Right kidney (tissue), 1 donor: ENCODE results near the gene RAPGEF6.
"Not testable (repeated sequence)": the region's sequence is repeated elsewhere in the genome, so short reads cannot be mapped to it uniquely, and the experiment has no call there.

Experiments
- DNase-seq: peaks from one replicate; pipeline ENCODE4 v3.0.0-alpha.2; 2016

The RAPGEF6 gene

DNA sequence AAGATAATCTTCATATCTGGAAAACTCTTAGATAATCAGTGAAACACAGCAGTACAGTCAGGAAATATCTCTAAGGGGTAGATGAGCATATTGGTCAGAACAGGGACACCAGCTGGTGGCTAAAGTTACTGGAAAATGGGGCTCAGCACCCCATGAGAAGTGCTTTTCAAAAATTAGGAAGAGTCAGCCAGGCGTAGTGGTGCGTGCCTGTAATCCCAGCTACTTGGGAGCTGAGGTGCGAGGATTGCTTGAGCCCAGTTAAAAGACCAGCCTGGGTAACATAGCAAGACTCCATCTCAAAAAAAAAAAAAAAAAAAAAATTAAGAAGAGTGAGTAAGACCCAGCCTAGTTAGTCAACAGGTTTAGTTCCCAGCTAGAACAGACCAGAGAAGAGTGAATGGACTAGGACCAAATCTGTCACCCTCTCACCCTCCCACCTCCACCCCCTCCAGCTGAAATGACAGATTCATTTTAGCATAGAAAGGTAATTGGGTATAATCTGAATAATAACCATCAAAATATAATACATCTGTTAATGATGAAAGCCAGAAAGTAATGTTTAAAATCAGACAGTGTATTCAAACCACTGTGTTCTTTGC is 250.3 kb downstream of the RAPGEF6 start:
- no peak for DNase-seq

DNA sequence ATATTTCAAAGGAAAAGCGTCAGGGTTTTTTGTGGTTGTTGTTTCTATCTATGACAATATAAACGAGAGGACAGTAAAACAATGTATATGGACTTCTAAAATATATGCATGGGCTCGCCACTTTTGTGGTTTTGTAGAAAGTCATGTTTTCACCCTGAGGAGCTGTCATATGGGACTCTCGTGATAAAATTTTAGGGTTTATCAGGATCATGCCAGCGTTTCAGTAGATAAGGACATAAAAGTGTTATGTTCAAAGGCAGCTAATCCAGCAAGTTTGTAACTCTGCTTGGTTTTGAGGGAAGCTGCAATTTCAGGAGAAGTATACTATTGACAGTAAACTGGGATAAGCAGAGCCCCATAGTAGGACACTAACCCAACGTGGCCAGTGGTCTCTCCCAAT is 250.9 kb downstream of the RAPGEF6 start:
- DNase-seq = no peak

DNA sequence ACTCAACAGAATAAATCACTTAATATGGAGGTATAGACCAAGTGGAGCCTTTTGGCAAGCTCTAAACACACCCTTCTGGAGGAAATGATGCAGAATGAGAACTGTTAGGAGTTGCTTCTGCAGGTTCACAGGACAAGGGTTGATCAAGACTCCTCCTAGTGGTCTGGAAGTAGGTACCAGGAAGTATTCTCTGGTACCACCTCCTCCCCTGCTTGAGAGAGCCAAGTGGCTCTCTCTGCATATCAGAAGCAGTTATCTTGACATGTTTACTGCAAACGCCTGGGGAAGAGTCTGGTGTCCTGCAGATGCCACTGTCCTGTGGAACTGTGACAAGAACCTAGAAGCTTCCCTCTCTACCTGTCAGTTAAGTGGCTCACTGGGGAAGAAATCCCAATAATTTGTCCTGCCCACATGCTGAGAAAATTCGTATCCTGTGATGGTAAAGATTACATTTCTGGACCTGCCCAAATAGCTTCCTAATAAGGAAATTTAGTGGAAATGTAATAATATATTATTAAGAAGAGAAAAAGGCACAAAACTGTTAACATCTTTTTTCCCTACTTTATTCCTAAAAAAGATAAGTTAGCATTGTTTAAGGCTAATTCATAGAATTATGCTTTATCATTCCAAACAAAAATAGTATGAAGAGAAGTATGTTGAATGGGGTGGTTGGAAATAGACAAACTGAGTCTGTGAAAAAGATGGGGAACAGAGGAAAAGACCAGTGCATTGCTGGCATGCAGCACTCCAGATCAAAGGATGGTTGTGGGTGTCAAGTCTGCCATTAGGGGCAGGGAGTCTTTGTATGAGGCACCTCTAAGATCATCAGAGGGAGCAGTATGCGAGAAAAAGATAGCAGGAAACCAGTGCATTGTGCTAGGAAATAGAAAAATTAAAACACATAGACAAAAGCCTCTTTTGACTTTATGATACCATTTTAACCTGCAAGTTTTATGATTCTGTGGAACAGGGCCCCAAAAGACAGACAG is 252.3 kb downstream of the RAPGEF6 start:
- no peak for DNase-seq

DNA sequence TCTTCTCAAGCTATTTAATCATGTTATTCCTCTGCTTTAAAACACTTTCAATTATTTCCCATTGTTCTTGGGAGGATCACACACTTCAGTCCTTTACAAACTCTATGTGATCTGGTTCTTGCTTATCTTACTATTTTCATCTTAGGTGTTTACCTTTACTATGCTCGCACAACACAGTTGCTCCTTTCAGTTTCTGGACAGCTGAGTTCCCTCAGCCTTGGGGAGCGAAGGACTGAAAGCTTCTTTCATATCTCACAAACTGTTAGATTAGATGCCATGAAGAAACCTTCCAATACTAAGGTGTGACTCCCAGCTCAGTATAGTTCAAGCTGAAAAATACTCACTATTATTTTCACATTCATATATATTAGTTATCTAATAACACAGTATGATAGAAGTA is 253.3 kb downstream of the RAPGEF6 start:
- DNase-seq = no peak

DNA sequence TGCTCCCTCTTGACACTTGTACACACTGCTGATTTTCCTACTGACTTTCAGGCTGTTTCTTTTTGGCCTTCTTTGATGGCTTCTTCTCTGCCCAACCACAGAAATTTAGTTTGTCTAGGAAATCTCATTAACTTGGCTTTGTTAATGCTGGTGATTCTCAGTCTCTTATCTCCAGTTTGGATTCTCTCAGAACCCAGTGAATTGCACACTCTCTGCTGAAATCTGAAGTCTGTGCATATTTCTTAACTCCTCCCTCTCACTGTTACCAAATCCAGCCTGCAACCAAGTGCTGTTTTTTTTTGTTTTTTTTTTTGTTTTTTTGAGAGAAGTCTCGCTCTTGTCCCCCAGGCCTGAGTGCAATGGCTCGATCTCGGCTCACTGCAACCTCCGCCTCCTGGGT is 254.0 kb downstream of the RAPGEF6 start:
- no peak for DNase-seq

DNA sequence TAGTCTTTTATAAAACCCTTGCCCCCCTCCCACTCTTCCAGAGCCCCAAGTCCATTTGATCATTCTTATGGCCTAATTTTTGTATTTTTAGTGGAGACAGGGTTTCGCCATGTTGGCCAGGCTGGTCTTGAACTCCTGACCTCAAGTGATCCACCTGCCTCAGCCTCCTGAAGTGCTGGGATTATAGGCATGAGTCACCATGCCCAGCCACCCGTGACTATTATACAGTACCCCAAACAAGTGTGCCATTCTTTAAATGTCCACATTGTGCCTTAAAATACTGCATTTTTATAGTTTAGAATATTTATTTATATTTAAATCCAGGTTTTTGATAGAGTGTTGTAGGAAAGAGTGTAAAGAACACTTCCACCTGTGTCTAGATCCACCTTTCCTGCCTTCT is 254.8 kb downstream of the RAPGEF6 start:
- DNase-seq = not testable (repeated sequence)

DNA sequence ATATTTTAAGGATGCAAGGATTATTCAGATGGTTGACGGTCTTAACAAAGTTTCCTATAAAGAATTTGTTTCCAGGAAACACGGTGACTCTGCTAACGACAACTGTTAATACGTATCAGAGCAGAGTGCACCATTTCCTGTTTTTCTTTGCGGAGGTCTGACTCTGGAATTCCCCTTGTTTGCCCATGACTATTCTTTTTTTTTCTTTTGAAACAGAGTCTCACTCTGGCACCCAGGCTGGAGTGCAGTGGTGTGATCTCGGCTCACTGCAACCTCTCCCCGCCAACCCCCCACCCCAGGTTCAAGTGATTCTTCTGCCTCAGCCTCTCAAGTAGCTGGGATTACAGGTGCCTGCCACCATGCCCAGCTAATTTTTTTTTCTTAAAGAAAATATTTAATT is 255.3 kb downstream of the RAPGEF6 start:
- DNase-seq = no peak

DNA sequence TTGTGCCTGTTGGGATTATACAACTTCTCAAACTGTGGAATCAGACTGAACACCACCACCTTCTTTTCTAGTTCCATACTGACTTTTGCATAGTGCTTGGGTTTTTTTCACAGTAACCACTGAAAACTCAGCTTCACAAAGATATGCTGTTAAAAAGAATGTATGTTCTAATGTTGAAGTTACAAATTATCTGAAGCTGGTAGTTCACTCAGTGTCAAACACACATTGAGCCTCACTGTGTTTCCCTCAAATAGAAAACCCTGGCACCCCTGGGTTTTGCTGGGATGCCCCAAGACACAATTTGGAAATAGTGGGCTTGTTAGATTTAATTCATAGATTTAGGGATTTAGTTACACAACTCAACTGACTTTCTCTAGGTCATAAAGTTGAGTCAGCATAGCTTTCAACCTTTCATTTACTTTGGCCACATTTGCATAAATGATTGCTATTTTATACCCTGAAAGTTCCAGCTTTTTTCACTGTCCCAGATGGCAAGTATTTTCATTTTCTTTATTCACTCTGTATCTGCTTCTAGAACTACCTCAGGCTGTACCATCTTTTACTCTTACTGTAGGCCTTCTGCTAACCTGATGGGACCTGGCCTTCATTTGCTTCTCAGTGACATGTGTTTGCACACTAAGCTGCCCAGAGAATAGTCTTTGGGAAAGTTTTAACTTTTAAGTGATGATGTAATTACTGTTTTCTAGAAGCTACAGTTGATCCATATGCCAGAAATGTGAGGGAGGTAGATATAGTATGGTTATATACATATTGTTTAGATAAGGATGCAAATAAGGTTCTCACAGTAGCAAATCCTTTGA is 256.1 kb downstream of the RAPGEF6 start:
- DNase-seq = no peak

DNA sequence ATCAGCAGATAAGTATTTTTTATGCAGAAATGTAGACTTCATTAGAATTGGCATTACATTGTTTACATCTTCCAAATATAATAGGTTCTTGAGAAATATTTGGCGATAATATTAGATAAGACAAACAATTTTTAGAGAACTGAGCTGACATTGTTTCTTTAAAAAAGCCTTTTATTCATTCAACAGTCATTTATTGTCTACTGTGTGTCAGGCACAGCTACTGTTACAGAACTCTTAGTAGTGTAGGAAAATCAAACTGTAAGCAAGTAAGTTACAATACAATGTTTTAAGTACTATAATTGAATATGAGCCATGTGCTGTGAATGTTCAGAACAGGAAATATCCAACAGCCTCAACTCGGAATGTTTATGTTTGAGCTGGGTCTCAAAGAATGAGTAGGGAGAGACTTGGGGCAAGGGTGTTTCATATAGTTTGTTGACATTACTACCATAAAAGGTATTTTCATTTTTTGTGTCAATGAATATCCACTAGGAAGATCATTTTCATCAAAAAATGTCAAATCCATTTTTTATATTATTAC is 257.2 kb downstream of the RAPGEF6 start:
- DNase-seq = no peak

DNA sequence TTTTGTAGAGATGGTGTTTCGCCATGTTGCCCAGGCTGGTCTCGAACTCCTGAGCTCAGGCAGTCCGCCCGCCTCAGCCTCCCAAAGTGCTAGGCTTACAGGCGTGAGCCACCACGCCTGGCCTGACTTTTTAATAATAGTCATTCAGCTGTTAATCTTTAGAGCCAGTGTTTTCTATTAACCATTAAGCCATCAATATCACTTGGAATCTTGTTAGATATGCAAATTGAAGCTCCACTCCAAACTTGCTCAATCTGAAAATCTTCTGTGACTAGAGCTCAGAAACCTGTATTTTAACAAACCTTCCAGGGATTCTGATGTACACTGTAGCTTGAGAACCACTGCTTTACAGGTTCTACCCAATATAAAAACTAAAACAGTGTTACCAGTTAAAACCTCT is 257.7 kb downstream of the RAPGEF6 start:
- DNase-seq = no peak

DNA sequence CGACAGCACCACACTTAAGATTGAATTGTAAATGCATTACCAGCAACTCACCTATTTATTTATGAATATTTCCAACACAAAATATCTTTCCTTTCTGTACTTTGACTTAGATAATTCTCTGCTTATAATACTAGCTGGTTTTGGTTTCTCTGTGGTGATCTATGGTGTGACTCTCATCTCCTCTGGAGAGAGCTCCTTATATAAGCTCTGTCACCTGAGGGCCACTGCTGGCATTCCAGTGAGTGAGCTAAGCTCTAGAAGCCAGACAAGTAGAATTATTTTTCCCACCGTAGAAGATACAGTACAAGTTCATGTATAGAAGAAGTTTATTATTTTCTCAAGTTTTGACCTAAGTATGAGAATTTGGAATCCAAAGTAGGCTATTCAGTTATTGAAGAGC is 259.7 kb downstream of the RAPGEF6 start:
- no peak for DNase-seq
